HG03469 (cell line): ENCODE data around the gene AKR1C8.
"Not testable (repeated sequence)": the region's sequence is repeated elsewhere in the genome, so short reads cannot be mapped to it uniquely, and the experiment has no call there.

Source experiments
- ATAC-seq: cut with Tn5 transposase; IDR thresholded peaks from one replicate; pipeline ENCODE4 v1.9.1; 2021; ENCODE audit warnings: mild to moderate bottlenecking, moderate library complexity, moderate number of reproducible peaks; ENCODE audit not compliant: unreplicated experiment

Gene AKR1C8

DNA sequence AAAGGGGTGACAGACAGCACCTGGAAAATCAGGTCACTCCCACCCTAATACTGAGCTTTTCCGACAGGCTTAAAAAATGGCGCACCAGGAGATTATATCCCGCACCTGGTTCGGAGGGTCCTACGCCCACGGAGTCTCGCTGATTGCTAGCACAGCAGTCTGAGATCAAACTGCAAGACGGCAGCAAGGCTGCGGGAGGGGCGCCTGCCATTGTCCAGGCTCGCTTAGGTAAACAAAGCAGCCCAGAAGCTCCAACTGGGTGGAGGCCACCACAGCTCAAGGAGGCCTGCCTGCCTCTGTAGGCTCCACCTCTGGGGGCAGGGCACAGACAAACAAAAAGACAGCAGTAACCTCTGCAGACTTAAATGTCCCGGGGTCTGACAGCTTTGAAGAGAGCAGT, 75.1 kb downstream of the AKR1C8 start:
- ATAC-seq = not testable (repeated sequence)

DNA sequence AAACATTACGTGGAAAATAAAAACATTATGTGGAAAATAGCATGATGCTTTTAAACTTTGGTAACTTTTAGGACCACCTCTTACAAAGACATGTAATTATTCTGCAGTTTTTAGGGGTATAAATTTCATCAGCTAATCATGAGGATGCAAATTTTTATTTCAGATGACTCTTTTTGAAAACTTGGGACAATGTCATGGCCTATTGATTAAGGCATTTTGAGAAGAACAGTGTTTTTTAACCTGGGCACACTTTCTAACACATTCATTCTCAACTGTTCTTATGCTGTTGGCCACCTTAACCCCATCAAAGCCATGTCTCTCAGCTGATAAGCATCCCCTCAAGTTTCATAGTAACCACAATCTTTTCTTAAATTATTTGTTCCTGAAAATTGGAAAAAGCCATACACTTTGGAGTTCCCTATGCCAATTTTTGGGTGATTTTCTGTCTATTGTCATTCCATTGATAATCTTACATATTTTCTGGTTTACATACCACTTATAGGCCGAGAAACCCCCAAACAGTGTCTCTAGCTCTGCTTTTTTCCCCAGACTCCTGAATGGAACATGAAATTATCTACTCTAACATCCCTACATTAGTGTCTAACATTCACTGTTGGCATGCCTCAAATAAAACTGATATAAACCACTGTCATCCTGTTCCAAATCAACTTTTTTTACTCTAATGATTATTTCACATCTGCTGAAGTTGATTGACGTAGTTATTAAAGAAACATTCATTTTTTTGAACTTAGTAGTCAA, 76.1 kb downstream of the AKR1C8 start:
- no peak for ATAC-seq

- no peak for ATAC-seq
Observed at GRCh38 chr10:5107860-5108526, 77.0 kb downstream of the AKR1C8 start.

- no peak for ATAC-seq
Observed at GRCh38 chr10:5106553-5106952, 78.4 kb downstream of the AKR1C8 start.

GRCh38 chr10:5105626-5106025, 79.3 kb downstream of the AKR1C8 start:
- ATAC-seq = no peak
